HG02885 (cell line): ENCODE measurements around the gene ZBED4.
A peak's percentile ranks its signal among the peaks of the same experiment; 100 is the strongest.

ENCODE experiments used
- ATAC-seq: cut with Tn5 transposase; IDR thresholded peaks from one replicate; pipeline ENCODE4 v1.9.1; 2021; ENCODE audit warnings: mild to moderate bottlenecking; ENCODE audit not compliant: unreplicated experiment, poor library complexity

ZBED4 gene

GRCh38 chr22:49915610-49916009, 62.0 kb downstream of the ZBED4 start:
- no peak for ATAC-seq

GRCh38 chr22:49916831-49917230, 63.2 kb downstream of the ZBED4 start:
- no peak for ATAC-seq

DNA sequence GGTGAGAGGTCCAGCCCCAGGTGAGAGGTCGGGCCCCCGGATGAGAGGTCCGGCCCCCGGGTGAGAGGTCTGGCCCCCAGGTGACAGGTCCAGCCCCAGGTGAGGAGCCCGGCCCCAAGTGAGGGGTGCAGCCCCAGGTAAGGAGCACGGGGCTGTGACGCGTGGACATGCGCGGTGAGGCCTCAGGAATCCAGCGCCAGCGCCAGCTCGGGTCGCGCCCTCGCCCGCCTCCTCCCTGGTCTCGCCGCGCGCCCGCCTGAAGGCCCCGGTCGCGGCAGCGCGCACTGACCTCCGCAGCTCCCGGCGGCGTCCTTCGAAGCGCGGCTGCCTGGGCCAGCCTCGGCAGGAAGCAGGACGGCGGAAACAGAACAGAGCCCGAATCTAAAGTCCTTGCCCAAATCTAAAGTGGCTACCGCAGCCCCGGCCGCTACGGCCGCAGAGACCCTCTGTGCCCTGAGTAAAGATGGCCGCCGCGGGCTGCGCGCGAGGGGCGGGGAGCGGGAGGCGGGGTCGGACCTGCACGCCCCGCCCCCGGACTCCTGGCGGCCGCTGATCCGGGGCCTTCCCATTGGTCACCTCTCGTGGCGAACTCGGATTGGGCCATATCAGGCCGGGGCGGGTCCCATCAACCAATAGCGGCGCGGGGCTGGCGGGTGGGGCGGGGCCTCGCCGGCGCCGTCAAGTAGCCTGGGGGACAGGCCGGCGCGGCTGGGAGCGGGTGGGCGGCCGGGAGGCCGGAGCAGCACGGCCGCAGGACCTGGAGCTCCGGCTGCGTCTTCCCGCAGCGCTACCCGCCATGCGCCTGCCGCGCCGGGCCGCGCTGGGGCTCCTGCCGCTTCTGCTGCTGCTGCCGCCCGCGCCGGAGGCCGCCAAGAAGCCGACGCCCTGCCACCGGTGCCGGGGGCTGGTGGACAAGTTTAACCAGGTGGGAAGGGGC, 64.6 kb downstream of the ZBED4 start, which contains the start of the genes ALG12 and CRELD2:
TSS of gene ALG12 (minus strand) at position 465 of the 937 bp plus-strand sequence. CDS start 4,673 bp downstream, outside the sequence.
TSS of gene CRELD2 (plus strand) at position 661 of the 937 bp plus-strand sequence. CDS start at position 797, 136 bp downstream.
- ATAC-seq, result peak; percentile 96

DNA sequence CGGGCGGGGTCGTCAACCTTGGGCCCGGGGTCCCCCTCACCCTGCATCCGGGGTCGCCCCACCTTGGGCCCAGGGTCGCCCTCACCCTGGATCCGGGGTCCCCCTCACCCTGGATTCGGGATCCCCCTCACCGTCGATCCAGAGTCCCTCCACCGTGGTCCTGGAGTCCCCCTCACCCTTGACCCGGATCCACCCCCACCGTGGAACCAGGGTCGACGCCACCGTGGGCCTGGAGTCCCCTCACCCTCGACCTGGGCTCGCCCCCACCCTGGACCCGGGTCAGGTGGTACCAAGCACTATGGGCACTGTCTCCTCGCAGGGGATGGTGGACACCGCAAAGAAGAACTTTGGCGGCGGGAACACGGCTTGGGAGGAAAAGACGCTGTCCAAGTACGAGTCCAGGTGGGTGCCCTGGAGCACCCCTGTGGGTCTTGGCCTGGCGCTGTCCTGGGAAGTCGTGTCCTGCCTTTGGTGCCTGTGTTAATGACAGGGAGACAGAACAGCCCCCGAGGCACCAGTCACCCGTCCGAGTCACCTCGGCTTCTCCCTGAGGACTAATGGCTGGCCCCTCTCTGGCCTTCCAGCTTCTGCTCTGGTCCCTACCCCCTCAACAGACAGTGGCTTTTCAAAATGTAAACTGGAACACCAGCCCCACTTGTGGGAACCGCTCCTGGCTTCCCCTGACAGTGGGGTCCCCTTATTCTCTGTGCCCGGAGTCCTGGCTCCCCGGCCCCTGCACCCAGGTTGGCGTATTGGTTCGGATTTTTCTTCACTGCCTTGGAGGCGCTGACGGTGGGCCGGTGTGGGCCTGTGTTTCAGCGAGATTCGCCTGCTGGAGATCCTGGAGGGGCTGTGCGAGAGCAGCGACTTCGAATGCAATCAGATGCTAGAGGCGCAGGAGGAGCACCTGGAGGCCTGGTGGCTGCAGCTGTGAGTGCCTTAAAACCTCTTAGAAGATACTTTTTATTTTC, 65.6 kb downstream of the ZBED4 start:
- no peak for ATAC-seq

GRCh38 chr22:49920859-49921258, 67.2 kb downstream of the ZBED4 start:
- no peak for ATAC-seq

DNA sequence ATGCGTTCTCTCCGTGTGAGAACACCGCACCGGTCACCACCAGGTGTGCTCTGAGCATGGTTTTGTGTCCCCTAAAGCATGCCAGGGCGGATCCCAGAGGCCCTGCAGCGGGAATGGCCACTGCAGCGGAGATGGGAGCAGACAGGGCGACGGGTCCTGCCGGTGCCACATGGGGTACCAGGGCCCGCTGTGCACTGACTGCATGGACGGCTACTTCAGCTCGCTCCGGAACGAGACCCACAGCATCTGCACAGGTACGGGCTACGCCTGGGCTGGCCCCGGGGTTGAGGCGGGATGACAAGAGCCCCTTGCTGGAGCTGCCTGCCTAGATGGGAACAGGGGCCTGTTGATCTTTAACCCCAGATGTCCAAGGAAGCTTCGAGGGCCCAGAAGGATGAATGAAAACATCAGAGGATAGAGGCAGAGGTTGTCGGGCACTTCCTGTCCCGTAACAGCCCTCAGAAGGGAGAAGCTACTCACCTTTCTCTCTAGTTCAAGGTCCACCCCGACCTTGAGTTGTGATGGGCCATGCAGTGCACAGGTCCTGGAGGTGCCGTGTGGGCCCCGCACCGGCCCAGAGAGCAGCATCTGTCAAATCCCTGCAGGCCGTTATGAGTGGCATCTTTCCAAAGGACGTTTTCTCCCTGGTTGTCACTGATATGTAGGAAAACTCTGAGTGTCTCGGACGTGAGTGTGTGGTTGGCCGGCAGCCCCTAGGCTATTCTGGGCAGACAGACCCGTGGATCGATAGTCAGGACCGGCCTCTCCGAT, 68.0 kb downstream of the ZBED4 start:
- ATAC-seq, result no peak

- no peak for ATAC-seq
These were observed 68.8 kb downstream of the ZBED4 start for GRCh38 chr22:49922484-49922883.

- ATAC-seq, result no peak
These were observed 69.3 kb downstream of the ZBED4 start for GRCh38 chr22:49922926-49923325.

- no peak for ATAC-seq
These were observed 69.8 kb downstream of the ZBED4 start for GRCh38 chr22:49923445-49923844.

DNA sequence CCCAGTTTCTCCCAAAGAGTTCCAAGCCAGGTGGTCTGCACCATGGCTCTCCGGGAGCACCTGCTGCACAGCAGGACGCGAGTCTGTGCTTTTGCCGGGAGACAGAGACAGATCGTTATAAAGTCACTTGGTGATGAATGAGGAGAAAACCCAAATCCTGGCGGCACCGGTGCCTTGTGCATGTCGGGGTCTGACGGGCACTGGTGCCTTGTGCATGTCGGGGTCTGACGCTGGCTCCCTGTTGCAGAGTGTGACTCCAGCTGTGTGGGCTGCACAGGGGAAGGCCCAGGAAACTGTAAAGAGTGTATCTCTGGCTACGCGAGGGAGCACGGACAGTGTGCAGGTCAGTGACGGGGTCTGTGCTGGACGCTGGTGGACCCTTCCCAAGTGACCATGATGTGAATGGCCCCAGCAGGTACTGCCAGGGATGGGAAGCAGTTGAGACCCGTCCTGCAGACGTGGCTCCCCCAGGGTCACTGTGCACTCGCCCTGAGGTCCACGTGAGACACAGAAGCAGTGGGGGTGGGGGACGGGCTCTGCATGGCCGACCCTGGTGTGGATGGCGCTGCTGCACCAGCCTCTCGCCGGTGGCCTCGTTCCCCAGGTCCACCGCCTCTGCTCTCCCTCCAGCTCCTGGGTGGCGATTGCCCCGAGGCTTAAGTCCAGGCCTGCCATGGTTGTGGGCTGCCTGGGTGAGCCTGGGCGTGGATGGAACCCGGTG, 70.6 kb downstream of the ZBED4 start:
- no peak for ATAC-seq

DNA sequence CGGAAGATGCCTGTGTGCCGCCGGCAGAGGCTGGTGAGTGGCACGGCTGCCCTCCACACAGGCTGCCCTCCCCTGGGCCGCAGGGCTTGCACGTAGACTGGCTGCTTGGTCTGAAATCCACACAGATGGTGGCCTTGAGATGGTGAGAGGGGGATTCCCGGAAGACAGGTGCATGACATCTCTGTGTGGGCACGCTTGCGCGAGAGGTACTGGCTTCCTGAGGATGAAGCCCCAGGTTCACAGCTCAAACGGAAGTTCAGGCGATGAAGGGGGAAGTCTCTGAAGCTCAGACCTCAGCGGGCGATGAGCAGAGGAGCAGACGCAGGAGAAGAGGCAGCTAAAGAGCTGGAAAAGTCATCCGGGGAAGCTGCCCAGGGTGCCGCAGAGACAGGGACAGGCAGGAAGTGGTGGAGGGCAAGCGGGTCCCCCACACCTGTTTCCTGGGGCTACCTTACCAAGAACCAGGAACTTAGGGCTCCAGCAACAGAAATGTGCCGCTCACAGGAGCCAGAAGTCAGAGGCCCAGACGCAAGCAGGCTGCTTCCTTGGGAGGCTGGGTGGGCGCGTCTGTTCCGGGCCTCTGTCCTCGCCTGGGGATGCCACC, 72.0 kb downstream of the ZBED4 start:
- ATAC-seq, result peak; percentile 43

DNA sequence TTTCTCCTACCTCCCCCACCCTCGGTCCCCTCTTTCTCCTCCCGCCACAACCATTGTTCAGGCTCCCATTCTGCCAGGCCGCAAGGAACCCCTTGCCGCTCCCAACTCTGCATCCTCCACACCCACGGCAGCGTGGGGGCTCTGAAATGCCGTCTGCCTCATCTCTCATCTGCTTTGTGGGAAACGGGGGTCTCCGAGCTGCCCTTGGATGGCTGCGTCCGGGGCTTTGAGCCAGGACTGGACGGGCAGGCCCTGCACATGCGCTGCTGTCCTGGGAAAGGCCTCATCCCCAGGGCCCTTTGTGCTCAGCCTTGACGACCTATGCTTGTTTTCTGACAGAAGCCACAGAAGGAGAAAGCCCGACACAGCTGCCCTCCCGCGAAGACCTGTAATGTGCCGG, 73.3 kb downstream of the ZBED4 start:
- ATAC-seq, result no peak

- no peak for ATAC-seq
These were observed 74.0 kb downstream of the ZBED4 start for GRCh38 chr22:49927483-49928184.

- ATAC-seq, result no peak
These were observed 74.5 kb downstream of the ZBED4 start for GRCh38 chr22:49928185-49928495.

DNA sequence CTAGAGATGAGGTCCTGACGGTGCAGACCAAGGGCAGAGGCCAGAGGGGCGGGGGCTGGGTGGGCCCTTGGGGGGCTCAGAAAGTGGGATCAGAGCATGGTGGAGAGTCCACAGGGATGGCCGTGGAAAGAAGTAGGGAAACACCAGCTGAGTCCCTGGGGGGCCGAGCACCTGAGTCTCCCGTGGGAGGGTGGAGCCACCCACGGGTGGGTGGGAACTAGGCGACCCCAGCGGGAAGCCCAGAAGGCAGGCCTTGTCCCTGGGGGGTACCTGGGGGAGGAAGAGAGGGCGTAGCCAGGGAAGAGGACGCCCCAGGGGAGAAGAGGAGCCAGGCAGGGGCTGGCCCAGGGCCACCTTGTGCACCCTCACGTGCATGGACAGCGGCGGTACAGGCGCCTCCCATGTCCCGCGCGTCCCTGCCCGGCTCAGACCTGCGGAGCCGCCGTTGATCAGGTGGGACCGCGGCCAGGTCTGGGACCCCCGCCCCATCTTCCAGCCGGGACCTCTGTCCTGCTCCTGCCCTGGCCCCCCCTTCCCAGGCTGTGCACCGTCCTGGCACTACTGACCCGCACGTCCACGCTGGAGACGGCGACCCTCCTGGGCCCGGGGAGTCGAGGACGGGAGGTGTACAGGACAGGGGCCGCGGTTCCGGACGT, 75.0 kb downstream of the ZBED4 start:
- no peak for ATAC-seq

DNA sequence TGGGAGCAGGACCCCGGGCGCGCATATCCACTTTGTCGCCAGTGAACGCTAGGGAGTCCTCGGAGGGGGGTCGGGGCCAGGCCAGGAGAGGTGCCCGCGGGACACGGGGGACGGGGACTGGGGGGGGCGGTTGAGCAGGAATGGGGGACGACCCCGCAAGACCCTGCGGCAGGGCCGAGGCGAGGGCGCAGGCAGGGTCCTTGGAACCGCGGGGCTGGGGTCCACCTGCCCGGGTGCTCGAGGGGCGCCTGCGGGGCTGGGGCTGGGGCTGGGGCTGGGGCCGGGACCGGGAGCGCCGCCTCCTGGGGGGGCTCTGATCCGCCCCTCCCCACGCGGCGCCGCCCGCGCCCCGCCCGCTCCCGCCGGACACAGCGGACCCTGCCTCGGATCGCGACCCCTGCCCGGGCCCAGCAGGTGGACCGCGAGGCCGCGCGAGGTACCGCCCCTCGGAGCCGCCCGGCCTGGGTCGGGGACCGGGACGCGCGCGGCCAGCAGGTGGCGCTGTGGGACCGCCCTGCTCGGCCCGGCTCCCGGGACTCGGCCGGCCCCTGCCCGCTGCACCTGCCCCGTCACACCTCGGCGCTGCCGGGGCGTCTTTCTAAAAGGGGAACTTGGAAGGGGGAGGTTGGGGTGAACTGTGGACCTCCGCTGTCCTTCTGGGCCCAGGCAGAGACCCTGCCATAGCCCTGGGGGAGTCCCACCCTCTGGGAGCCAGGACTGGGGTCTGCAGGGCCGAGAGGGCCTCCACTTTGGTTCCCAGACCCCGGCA, 75.8 kb downstream of the ZBED4 start:
- ATAC-seq, result peak; percentile 47

GRCh38 chr22:49929994-49930575, 76.4 kb downstream of the ZBED4 start:
- ATAC-seq, result no peak
